Osteocyte (in vitro differentiated cells): ENCODE results near the gene BICD1. TPM values are rescaled to one million over a fixed set of nuclear protein-coding genes. Genes with fewer than 3 reads are reported as not detected.

Source experiments
- DNase-seq: peaks from one replicate; pipeline ENCODE4 v3.0.0; 2021; ENCODE audit warnings: mixed read lengths; ENCODE audit not compliant: unreplicated experiment; ENCODE audit errors: extremely low spot score
- H3K27ac Mint-ChIP-seq: one replicate; pipeline ENCODE4 v1.8.0; 2021; ENCODE audit warnings: mild to moderate bottlenecking, mixed read lengths; ENCODE audit not compliant: unreplicated experiment
- H3K27me3 Mint-ChIP-seq: one replicate; pipeline ENCODE4 v1.8.0; 2021; ENCODE audit warnings: mixed read lengths; ENCODE audit not compliant: unreplicated experiment
- H3K36me3 Mint-ChIP-seq: one replicate; pipeline ENCODE4 v1.8.0; 2021; ENCODE audit warnings: mixed read lengths; ENCODE audit not compliant: unreplicated experiment
- H3K4me1 Mint-ChIP-seq: one replicate; pipeline ENCODE4 v1.8.0; 2021; ENCODE audit warnings: mixed read lengths; ENCODE audit not compliant: unreplicated experiment
- H3K4me3 Mint-ChIP-seq: one replicate; pipeline ENCODE4 v1.8.0; 2021; ENCODE audit warnings: mild to moderate bottlenecking, moderate library complexity, mixed read lengths; ENCODE audit not compliant: unreplicated experiment
- H3K9me3 Mint-ChIP-seq: one replicate; pipeline ENCODE4 v1.8.0; 2021; ENCODE audit warnings: mixed read lengths; ENCODE audit not compliant: unreplicated experiment
- total RNA-seq: library from RNA; stranded (reverse); gene quantifications from 2 replicates; pipeline ENCODE4 v1.2.1, GENCODE V29; 2021
- TF ChIP-seq, protein P1 (sequence below): fragments of 200-600 bp; sonication (generic); IDR thresholded peaks from 2 replicates; pipeline ENCODE4 v1.5.0; 2021; ENCODE audit warnings: antibody characterized with exemption, mild to moderate bottlenecking, moderate library complexity

BICD1 gene
- total RNA-seq, 1 donor from 2014 or later = 47.6 TPM

DNA sequence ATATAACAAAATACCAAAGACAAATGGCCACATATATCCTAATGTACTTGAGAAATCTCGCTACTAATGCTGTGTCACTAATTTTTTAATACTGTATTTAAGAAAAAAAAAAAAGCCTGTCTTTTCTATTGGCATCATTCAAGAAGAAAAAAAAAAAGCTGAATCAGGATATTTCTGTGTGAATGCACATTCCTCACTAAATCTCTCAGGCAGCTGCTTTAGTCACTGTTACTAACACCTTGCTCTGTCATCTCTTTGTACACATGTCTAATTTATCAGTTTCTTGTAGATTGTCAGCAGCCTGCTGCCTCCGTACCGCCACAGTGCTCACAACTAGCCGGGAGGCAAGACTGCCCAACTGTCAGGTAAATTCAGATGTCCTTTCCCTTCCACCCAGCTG is 260.7 kb downstream of the BICD1 start:
- TF ChIP-seq, protein P1, sequence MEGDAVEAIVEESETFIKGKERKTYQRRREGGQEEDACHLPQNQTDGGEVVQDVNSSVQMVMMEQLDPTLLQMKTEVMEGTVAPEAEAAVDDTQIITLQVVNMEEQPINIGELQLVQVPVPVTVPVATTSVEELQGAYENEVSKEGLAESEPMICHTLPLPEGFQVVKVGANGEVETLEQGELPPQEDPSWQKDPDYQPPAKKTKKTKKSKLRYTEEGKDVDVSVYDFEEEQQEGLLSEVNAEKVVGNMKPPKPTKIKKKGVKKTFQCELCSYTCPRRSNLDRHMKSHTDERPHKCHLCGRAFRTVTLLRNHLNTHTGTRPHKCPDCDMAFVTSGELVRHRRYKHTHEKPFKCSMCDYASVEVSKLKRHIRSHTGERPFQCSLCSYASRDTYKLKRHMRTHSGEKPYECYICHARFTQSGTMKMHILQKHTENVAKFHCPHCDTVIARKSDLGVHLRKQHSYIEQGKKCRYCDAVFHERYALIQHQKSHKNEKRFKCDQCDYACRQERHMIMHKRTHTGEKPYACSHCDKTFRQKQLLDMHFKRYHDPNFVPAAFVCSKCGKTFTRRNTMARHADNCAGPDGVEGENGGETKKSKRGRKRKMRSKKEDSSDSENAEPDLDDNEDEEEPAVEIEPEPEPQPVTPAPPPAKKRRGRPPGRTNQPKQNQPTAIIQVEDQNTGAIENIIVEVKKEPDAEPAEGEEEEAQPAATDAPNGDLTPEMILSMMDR = no peak
- H3K4me3 Mint-ChIP-seq = no peak overlapping the region
- H3K27me3 Mint-ChIP-seq = no peaks in the 10 kb centered on the region
- H3K36me3 Mint-ChIP-seq = no peaks in the 10 kb centered on the region
- H3K27ac Mint-ChIP-seq = no peak overlapping the region
- peaks cover 1% of the 10 kb centered on the region for H3K4me1 Mint-ChIP-seq
- DNase-seq = no peak
- no peaks in the 10 kb centered on the region for H3K9me3 Mint-ChIP-seq

DNA sequence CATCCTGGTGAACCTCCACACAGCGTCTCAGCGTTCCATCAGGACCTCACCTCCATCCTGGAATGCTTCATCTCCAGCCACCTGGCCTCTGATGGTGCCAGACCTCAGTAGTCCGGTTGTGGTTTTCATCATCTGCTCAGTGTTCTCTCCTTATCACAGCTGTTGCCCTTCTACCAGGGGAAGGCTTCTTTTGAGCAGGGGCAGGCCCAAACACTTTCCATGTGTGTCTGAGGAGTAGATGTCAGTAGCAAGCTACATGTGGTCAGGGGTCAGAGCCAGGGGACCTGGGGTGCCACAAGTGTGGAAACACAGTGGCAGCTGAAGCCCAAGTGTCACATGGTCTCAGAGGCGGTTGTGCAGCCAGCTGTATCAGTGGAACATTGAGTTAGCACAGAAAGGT is 262.6 kb downstream of the BICD1 start:
- Mint-ChIP-seq H3K9me3 (no peaks in the 10 kb centered on the region), H3K27me3 (no peaks in the 10 kb centered on the region), H3K27ac (no peak overlapping the region), H3K36me3 (no peaks in the 10 kb centered on the region), H3K4me3 (no peak overlapping the region), H3K4me1 (peaks cover 1% of the 10 kb centered on the region)
- no peak for DNase-seq
- TF ChIP-seq, protein P1 = no peak

DNA sequence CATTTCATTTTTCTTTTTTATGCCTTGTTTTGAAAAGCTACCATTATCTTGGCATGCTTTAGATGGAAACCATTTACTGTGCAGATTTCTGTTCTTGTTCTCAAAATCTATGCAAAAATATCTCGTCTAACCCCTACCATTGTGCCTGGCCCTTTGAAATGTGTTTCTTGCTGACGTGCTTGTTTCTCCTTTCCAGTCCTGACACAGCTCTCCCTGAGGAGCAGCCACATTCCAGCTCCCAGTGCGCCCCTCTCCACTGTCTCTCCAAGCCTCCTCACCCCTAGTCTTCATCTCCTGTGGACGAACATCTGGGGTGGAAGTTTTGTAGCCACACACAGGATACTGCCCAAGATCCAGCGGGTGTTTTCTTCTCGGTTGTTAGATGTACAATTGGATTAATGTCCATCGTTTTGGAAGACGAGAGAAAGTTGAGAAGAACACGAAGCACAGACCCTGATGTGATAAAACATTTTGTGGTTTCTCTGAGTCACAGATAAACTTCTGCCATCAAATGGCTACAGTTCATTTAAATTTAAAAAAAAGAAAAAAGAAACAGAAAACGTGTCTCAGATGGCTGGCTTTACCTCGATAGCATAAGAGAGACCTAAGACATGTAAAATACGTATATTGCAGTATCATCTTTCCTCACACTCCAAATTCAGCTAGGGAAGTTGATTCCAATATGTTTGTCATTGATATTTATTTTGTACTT is 270.9 kb downstream of the BICD1 start:
- H3K4me1 Mint-ChIP-seq = no peaks in the 10 kb centered on the region
- no peaks in the 10 kb centered on the region for H3K9me3 Mint-ChIP-seq
- H3K36me3 Mint-ChIP-seq = no peaks in the 10 kb centered on the region
- TF ChIP-seq, protein P1 = no peak
- peaks cover 2% of the 10 kb centered on the region for H3K27me3 Mint-ChIP-seq
- no peak overlapping the region for H3K27ac Mint-ChIP-seq
- DNase-seq = no peak
- no peak overlapping the region for H3K4me3 Mint-ChIP-seq

DNA sequence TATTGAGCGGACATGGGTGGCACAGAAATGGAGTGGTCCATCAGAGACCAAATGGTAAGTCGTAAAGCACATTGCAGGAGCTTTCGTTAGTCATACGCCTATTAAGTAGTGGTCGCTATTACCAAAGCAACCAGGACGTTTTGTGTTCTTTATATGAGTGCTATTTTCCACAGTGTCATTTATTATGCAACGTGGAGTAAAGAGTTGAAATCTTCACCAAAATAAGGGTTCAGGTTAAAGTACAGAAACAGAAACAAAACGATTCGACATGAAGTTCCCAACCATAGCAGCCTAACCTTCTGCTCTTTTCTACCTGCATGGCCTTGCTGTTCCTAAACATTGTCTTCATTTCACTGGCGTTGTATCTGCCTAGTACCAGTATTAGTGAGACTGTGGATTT is 272.6 kb downstream of the BICD1 start:
- Mint-ChIP-seq H3K27ac (no peak overlapping the region), H3K9me3 (no peaks in the 10 kb centered on the region), H3K4me3 (no peak overlapping the region), H3K36me3 (no peaks in the 10 kb centered on the region), H3K4me1 (no peaks in the 10 kb centered on the region), H3K27me3 (peaks cover 2% of the 10 kb centered on the region)
- no peak for DNase-seq
- TF ChIP-seq, protein P1 = no peak

DNA sequence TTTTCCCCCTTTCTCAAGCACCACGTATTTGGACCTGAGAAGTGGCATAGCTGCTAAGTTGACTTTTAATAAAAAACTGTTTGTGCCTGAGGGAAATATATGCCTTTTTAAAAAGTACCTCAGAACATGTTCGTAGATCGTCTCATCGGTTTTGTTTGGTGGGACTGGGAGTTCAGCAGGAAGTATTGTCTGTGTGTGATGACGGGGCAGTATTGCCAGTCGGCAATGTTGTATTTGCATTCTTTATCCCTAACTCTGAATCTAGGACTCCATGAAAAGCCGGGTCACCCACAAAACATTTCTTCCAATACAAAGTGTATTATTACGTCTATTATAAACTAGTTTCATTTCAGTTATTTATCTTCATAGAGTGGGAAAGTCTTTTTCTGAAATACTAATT is 273.0 kb downstream of the BICD1 start:
- peaks cover 2% of the 10 kb centered on the region for H3K27me3 Mint-ChIP-seq
- TF ChIP-seq, protein P1 = no peak
- no peak overlapping the region for H3K27ac Mint-ChIP-seq
- H3K36me3 Mint-ChIP-seq = no peaks in the 10 kb centered on the region
- no peak overlapping the region for H3K4me3 Mint-ChIP-seq
- no peaks in the 10 kb centered on the region for H3K9me3 Mint-ChIP-seq
- DNase-seq = no peak
- H3K4me1 Mint-ChIP-seq = no peaks in the 10 kb centered on the region
